ENCODE measurements around the gene SPATA21. TPM values are rescaled to one million over a fixed set of nuclear protein-coding genes. Genes with fewer than 3 reads are reported as not detected.
"Not testable (repeated sequence)": the region's sequence is repeated elsewhere in the genome, so short reads cannot be mapped to it uniquely, and the experiment has no call there.

SPATA21 gene
- total and polyA plus RNA-seq, 2 donors from 2014 or later: not detected

GRCh38 chr1:16367258-16367967 lies 69.8 kb downstream of the SPATA21 start:
- TF ChIP-seq CTCF (IDR thresholded peaks at IDR 0.05; ENCODE audit: borderline replicate concordance, extremely low read depth, insufficient read depth): no peak
- Histone ChIP-seq H3K27me3 (ENCODE audit: control insufficient read depth, insufficient read depth, low read length) (no peaks in the 10 kb centered on the region), H3K9me3 (ENCODE audit: control insufficient read depth in 2 of 3, insufficient read depth in 1 of 3, low read length in 3 of 3) (no peaks in the 10 kb centered on the region), H3K4me3 (ENCODE audit: low read length in 3 of 3) (peak overlapping the region; percentile 79 to 94 (median 84)), H3K36me3 (ENCODE audit: control insufficient read depth in 2 of 3, insufficient read depth in 3 of 3, low read length in 3 of 3) (peaks cover 0 to under 1% (median 0%) of the 10 kb centered on the region in 3 donors), H3K9ac (ENCODE audit: low read length in 3 of 3) (peak overlapping the region; percentile 74 to 97 (median 87)), H3K4me1 (ENCODE audit: control insufficient read depth in 2 of 3, insufficient read depth in 2 of 3, low read depth in 1 of 3, low read length in 3 of 3) (peaks cover 4 to 5% (median 4%) of the 10 kb centered on the region in 3 donors), H3K27ac (ENCODE audit: low read depth in 2 of 2, low read length in 2 of 2) (peak overlapping the region; percentile 96 to 98)
- DNase-seq (peak; percentile 93 to 96 (median 95)), FAIRE-seq (no peak)
- intact Hi-C loops (cut with DNase I): no loop called here

GRCh38 chr1:16366722-16367257 lies 70.4 kb downstream of the SPATA21 start, which contains the start of gene SZRD1:
Gene SZRD1 (plus strand): TSS chr1:16367242. CDS start chr1:16367258, 16 bp downstream.
- no peaks in the 10 kb centered on the region for H3K9me3 ChIP-seq (ENCODE audit: control insufficient read depth in 2 of 3, insufficient read depth in 1 of 3, low read length in 3 of 3)
- peak; percentile 99 to 100 (median 99) for DNase-seq
- no peaks in the 10 kb centered on the region for H3K36me3 ChIP-seq (ENCODE audit: control insufficient read depth in 2 of 3, insufficient read depth in 3 of 3, low read length in 3 of 3)
- H3K4me1 ChIP-seq (ENCODE audit: control insufficient read depth in 2 of 3, insufficient read depth in 2 of 3, low read depth in 1 of 3, low read length in 3 of 3): peaks cover 4 to 5% (median 4%) of the 10 kb centered on the region in 3 donors
- H3K27ac ChIP-seq (ENCODE audit: low read depth in 2 of 2, low read length in 2 of 2): peak within 1 kb of the TSS; percentile 96 to 98
- H3K4me3 ChIP-seq (ENCODE audit: low read length in 3 of 3): peak within 1 kb of the TSS; percentile 79 to 94 (median 84)
- no peaks in the 10 kb centered on the region for H3K27me3 ChIP-seq (ENCODE audit: control insufficient read depth, insufficient read depth, low read length)
- peak; percentile 93 for FAIRE-seq
- no peak for TF ChIP-seq CTCF (IDR thresholded peaks at IDR 0.05; ENCODE audit: borderline replicate concordance, extremely low read depth, insufficient read depth)
- H3K9ac ChIP-seq (ENCODE audit: low read length in 3 of 3): peak within 1 kb of the TSS; percentile 74 to 97 (median 87)
- intact Hi-C loops (cut with DNase I): no loop called here

- peak in 2 of 5 donors; percentile 43 to 88 for DNase-seq
- not testable (repeated sequence) for FAIRE-seq
Observed at GRCh38 chr1:16365146-16365498, 72.1 kb downstream of the SPATA21 start.

GRCh38 chr1:16356867-16357266 lies 80.4 kb downstream of the SPATA21 start:
- no peaks in the 10 kb centered on the region for H3K9me3 ChIP-seq (ENCODE audit: control insufficient read depth in 2 of 3, insufficient read depth in 1 of 3, low read length in 3 of 3)
- intact Hi-C loops (cut with DNase I): loop anchor here (10.0 kb wide), 1 partner anchor 272 kb away; no protein-coding TSS in a partner anchor
- no peak for TF ChIP-seq CTCF (IDR thresholded peaks at IDR 0.05; ENCODE audit: borderline replicate concordance, extremely low read depth, insufficient read depth)
- H3K27ac ChIP-seq (ENCODE audit: low read depth in 2 of 2, low read length in 2 of 2): no peak overlapping the region
- FAIRE-seq: no peak
- DNase-seq: no peak
- H3K27me3 ChIP-seq (ENCODE audit: control insufficient read depth, insufficient read depth, low read length): no peaks in the 10 kb centered on the region
- H3K4me3 ChIP-seq (ENCODE audit: low read length in 3 of 3): no peak overlapping the region
- no peak overlapping the region for H3K9ac ChIP-seq (ENCODE audit: low read length in 3 of 3)
- peaks cover 0 to 3% (median 0%) of the 10 kb centered on the region in 3 donors for H3K4me1 ChIP-seq (ENCODE audit: control insufficient read depth in 2 of 3, insufficient read depth in 2 of 3, low read depth in 1 of 3, low read length in 3 of 3)
- H3K36me3 ChIP-seq (ENCODE audit: control insufficient read depth in 2 of 3, insufficient read depth in 3 of 3, low read length in 3 of 3): no peaks in the 10 kb centered on the region

More at GRCh38 chr1:16365146-16365498, 72.1 kb downstream of the SPATA21 start:
- H3K4me1 ChIP-seq (ENCODE audit: control insufficient read depth in 2 of 3, insufficient read depth in 2 of 3, low read depth in 1 of 3, low read length in 3 of 3); intact Hi-C loops (cut with DNase I); H3K9ac ChIP-seq (ENCODE audit: low read length in 3 of 3); H3K27me3 ChIP-seq (ENCODE audit: control insufficient read depth, insufficient read depth, low read length); H3K9me3 ChIP-seq (ENCODE audit: control insufficient read depth in 2 of 3, insufficient read depth in 1 of 3, low read length in 3 of 3); H3K36me3 ChIP-seq (ENCODE audit: control insufficient read depth in 2 of 3, insufficient read depth in 3 of 3, low read length in 3 of 3); H3K4me3 ChIP-seq (ENCODE audit: low read length in 3 of 3): not testable (repeated sequence)
- peak overlapping the region in 1 of 2 donors; percentile 83 for H3K27ac ChIP-seq (ENCODE audit: low read depth in 2 of 2, low read length in 2 of 2)
